GM12878 (cell line): ENCODE results near the gene PDGFB. TPM values are rescaled to one million over a fixed set of nuclear protein-coding genes. Genes with fewer than 3 reads are reported as not detected.
"Not testable (repeated sequence)": the region's sequence is repeated elsewhere in the genome, so short reads cannot be mapped to it uniquely, and the experiment has no call there.

Experiments used
- ATAC-seq: fragments of 200-7000 bp; cut with Tn5 transposase; 3 replicates; pipeline ENCODE4 v1.9.1; 2020; ENCODE audit warnings: mild to moderate bottlenecking, moderate library complexity
- BruUV-seq: library from RNA; stranded (reverse); fragments of 400-500 nt; replicated peaks from 2 replicates; lab custom pipeline; 2021; lab: Mats Ljungman, UMichigan
- CTCF ChIA-PET: fragments of 300-600 bp; sonication (Branson Sonifier 250); formaldehyde crosslinking; extraction: SDS; loops from one replicate; lab custom pipeline; 2021; ENCODE audit warnings: inconsistent platforms; lab: Yijun Ruan, JAX
- POLR2A ChIA-PET: fragments of 350-600 bp; formaldehyde crosslinking; extraction: SDS; loops from one replicate; lab custom pipeline; 2021; ENCODE audit warnings: inconsistent platforms; lab: Charles Lee
- RAD21 ChIA-PET: fragments of 300-600 bp; sonication (Branson Sonifier 250); formaldehyde crosslinking; loops from one replicate; lab custom pipeline; 2023; ENCODE audit warnings: antibody characterized with exemption; ENCODE audit not compliant: unreplicated experiment; lab: Charles Lee
- SMC1A ChIA-PET: fragments of 300-600 bp; sonication (Branson Sonifier 250); formaldehyde crosslinking; loops from one replicate; lab custom pipeline; 2023; ENCODE audit not compliant: unreplicated experiment, uncharacterized antibody; lab: Charles Lee
- DNase-seq: peaks from one replicate; pipeline ENCODE4 v3.0.0-alpha.2; 2011; ENCODE audit warnings: low read depth, low spot score
- FAIRE-seq: peaks from 3 replicates; lab custom pipeline; 2011; peaks lifted over from hg19 to GRCh38; lab: Jason Lieb, UNC
- H2AFZ ChIP-seq: 2 replicates; pipeline ENCODE4 v1.6.0; 2011; ENCODE audit warnings: low read depth, low read length, control low read depth; ENCODE audit not compliant: control insufficient read depth
- H3K27ac ChIP-seq: 2 replicates; pipeline ENCODE4 v1.5.1; 2011; ENCODE audit warnings: control low read depth; ENCODE audit not compliant: control insufficient read depth, insufficient read depth
- H3K27me3 ChIP-seq, 2 experiments: replicated peaks in 1 of 2; 2 replicates each; pipeline versions ENCODE4 v1.6.0 to v1.6.1; 2011; ENCODE audit warnings: low read length in 1 of 2; ENCODE audit not compliant: control insufficient read depth in 2 of 2, insufficient read depth in 2 of 2
- H3K36me3 ChIP-seq, 2 experiments: 2 replicates each; pipeline ENCODE4 v1.5.1; 2011; ENCODE audit warnings: low read length in 1 of 2; ENCODE audit not compliant: control insufficient read depth in 2 of 2, insufficient read depth in 2 of 2
- H3K4me1 ChIP-seq: 2 replicates; pipeline ENCODE4 v1.6.1; 2011; ENCODE audit warnings: mild to moderate bottlenecking, low read length, moderate library complexity, mixed read lengths; ENCODE audit not compliant: control insufficient read depth, insufficient read depth
- H3K4me2 ChIP-seq: 2 replicates; pipeline ENCODE4 v1.6.0; 2011; ENCODE audit warnings: control low read depth; ENCODE audit not compliant: control insufficient read depth, insufficient read depth
- H3K4me3 ChIP-seq: fragments of 200-600 bp; sonication (generic); 2 replicates; pipeline ENCODE4 v1.5.1; 2016
- H3K79me2 ChIP-seq: 2 replicates; pipeline ENCODE4 v1.6.0; 2011; ENCODE audit warnings: low read length; ENCODE audit not compliant: control insufficient read depth, insufficient read depth
- H3K9ac ChIP-seq: 2 replicates; pipeline ENCODE4 v1.8.0; 2011; ENCODE audit warnings: low read length, control low read depth, mixed read lengths; ENCODE audit not compliant: control insufficient read depth, insufficient read depth
- H3K9me3 ChIP-seq: replicated peaks from 3 replicates; pipeline ENCODE4 v1.5.1; 2011; ENCODE audit warnings: mild to moderate bottlenecking, low read length; ENCODE audit not compliant: control insufficient read depth, insufficient read depth
- H4K20me1 ChIP-seq: 2 replicates; pipeline ENCODE4 v1.6.0; 2011; ENCODE audit not compliant: control insufficient read depth, insufficient read depth
- BMI1 ChIP-seq: fragments of 450-650 bp; IDR thresholded peaks from 2 replicates; pipeline ENCODE4 v1.6.1; 2016; ENCODE audit warnings: mild to moderate bottlenecking, moderate library complexity, borderline replicate concordance
- MTA3 ChIP-seq: IDR thresholded peaks from 2 replicates; pipeline ENCODE4 v1.6.1; 2012; ENCODE audit warnings: low read length, inconsistent platforms, borderline replicate concordance
- NR2C1 ChIP-seq: fragments of 450-650 bp; IDR thresholded peaks from 2 replicates; pipeline ENCODE4 v1.6.1; 2017; ENCODE audit warnings: antibody characterized with exemption, mild to moderate bottlenecking, moderate library complexity
- POU2F2 ChIP-seq: IDR thresholded peaks from 3 replicates; pipeline ENCODE4 v1.6.1; 2011; ENCODE audit warnings: low read depth, mild to moderate bottlenecking, low read length, borderline replicate concordance
- RB1 ChIP-seq: fragments of 450-650 bp; formaldehyde crosslinking; IDR thresholded peaks from 2 replicates; pipeline ENCODE4 v1.6.1; 2017; ENCODE audit warnings: mild to moderate bottlenecking, borderline replicate concordance
- WGBS: methylation state at CpG from one replicate; pipeline ENCODE4 v1.1.6; 2016; ENCODE audit warnings: low lambda C conversion rate; ENCODE audit not compliant: insufficient replicate concordance, insufficient coverage; ENCODE audit errors: missing lambda C conversion rate; 5-methylcytosine and 5-hydroxymethylcytosine counted together
- in situ Hi-C: fragments of 300-500 bp; cut with MboI; formaldehyde crosslinking; loops from 9 replicates; pipeline ENCODE4 v1.14.3; 2018; ENCODE audit warnings: mixed read lengths
- intact Hi-C: fragments of 100-400 bp; cut with micrococcal nuclease; formaldehyde crosslinking; loops from one replicate; pipeline ENCODE4 v1.14.2; 2022; ENCODE audit not compliant: unreplicated experiment
- polyA plus RNA-seq, 11 experiments: library from polyadenylated mRNA; depleted of rRNA in 4 of 11; unstranded in 6 of 11; stranded (reverse) in 5 of 11; fragments of >200 nt; fragmentation: Nextera tagmentation in 4 of 11; fragmentation: Illumina TruSeq in 1 of 11; extraction: Ambion mirVana in 4 of 11; extraction: Trizol in 1 of 11; gene quantifications; 1 replicate in 1 of 11; 2 replicates in 10 of 11; pipeline versions ENCODE4 v1.2.1 to v1.2.3, GENCODE V29; 2011 to 2016; ENCODE audit warnings: inconsistent platforms in 2 of 11, missing spikeins in 2 of 11, low read depth in 1 of 11
- total RNA-seq, 4 experiments: library from RNA; depleted of rRNA in 3 of 4; stranded (reverse); fragments of >200 nt in 3 of 4; fragmentation: Illumina TruSeq in 1 of 4; extraction: Trizol in 1 of 4; gene quantifications; 2 replicates each; pipeline versions ENCODE4 v1.2.1 to v1.2.3, GENCODE V29; 2013 to 2021
- TF ChIP-seq, protein P1 (sequence below): fragments of 450-650 bp; IDR thresholded peaks from 2 replicates; pipeline ENCODE4 v1.6.1; 2016; ENCODE audit warnings: mild to moderate bottlenecking

Gene PDGFB
- total and polyA plus RNA-seq, 10 of the 15 experiments (the other 5 are each of a cell fraction or from before 2014, with no cell fraction given) = 0.13 to 1.1 (median 0.56) TPM; not detected in 1

- SMC1A ChIA-PET = no interaction called here
- FAIRE-seq (no peak), DNase-seq (no peak), ATAC-seq (no peak)
- no TSS peak for BruUV-seq
- Histone ChIP-seq H3K4me3 (no peak overlapping the region), H3K79me2 (no peaks in the 10 kb centered on the region), H3K27me3 (no peaks in the 10 kb centered on the region; a peak in 2 of 4 replicates), H2AFZ (no peak overlapping the region), H3K36me3 (no peaks in the 10 kb centered on the region), H3K9ac (no peak overlapping the region), H3K4me2 (no peak overlapping the region), H4K20me1 (no peaks in the 10 kb centered on the region), H3K4me1 (no peaks in the 10 kb centered on the region), H3K27ac (no peak overlapping the region), H3K9me3 (no peaks in the 10 kb centered on the region; the same call in 2 of the 3 replicates)
- 41% methylated on average over 16 of the region's 16 CpGs for WGBS
- in situ Hi-C loops (no loop called here), intact Hi-C loops (no loop called here)
- RAD21 ChIA-PET = no interaction called here
- CTCF ChIA-PET = no interaction called here
- TF ChIP-seq, protein P1, sequence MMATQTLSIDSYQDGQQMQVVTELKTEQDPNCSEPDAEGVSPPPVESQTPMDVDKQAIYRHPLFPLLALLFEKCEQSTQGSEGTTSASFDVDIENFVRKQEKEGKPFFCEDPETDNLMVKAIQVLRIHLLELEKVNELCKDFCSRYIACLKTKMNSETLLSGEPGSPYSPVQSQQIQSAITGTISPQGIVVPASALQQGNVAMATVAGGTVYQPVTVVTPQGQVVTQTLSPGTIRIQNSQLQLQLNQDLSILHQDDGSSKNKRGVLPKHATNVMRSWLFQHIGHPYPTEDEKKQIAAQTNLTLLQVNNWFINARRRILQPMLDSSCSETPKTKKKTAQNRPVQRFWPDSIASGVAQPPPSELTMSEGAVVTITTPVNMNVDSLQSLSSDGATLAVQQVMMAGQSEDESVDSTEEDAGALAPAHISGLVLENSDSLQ = peak; percentile 57
- TF ChIP-seq RB1 (no peak), POU2F2 (peak; percentile 17; the same call in 1 of the 3 replicates), NR2C1 (peak; percentile 65), BMI1 (peak; percentile 40; the same call in 1 of the 2 replicates), MTA3 (no peak)
- POLR2A ChIA-PET = no interaction called here
Observed at GRCh38 chr22:39219071-39220039, 25.4 kb downstream of the PDGFB start.

GRCh38 chr22:39218432-39218831, 26.4 kb downstream of the PDGFB start:
- in situ Hi-C loops, H3K4me3 ChIP-seq, DNase-seq, SMC1A ChIA-PET, H3K9me3 ChIP-seq, H3K27ac ChIP-seq, H3K9ac ChIP-seq, H2AFZ ChIP-seq, ATAC-seq, CTCF ChIA-PET, H4K20me1 ChIP-seq, FAIRE-seq, H3K36me3 ChIP-seq, BruUV-seq, H3K4me2 ChIP-seq, RAD21 ChIA-PET, H3K27me3 ChIP-seq, H3K79me2 ChIP-seq, H3K4me1 ChIP-seq, POLR2A ChIA-PET, intact Hi-C loops: not testable (repeated sequence)
- 53% methylated on average over 6 of the region's 6 CpGs for WGBS
